ENCODE measurements around the gene OSBPL8. TPM values are rescaled to one million over a fixed set of nuclear protein-coding genes. Genes with fewer than 3 reads are reported as not detected.

OSBPL8 gene
- total and polyA plus RNA-seq, 2 experiments from 2014 or later, result 78.0 to 124 TPM

- TF ChIP-seq STAT1 (IDR thresholded peaks at IDR 0.05; ENCODE audit: unreplicated experiment) (no peak), EZH2phosphoT487 (IDR thresholded peaks at IDR 0.05; ENCODE audit: unreplicated experiment) (no peak), JUNB (IDR thresholded peaks at IDR 0.05; ENCODE audit: unreplicated experiment) (no peak), ZNF114 (CRISPR knock-in tag; IDR thresholded peaks at IDR 0.05) (no peak), CTCF (conservative IDR thresholded peaks at IDR 0.05; ENCODE audit: low read depth in 2 of 2) (no peak), ZNF331 (CRISPR knock-in tag; IDR thresholded peaks at IDR 0.05; ENCODE audit: low read depth) (no peak), EZH2 (IDR thresholded peaks at IDR 0.05; ENCODE audit: low read depth, unreplicated experiment) (no peak), POLR2AphosphoS5 (IDR thresholded peaks at IDR 0.05; ENCODE audit: low read depth) (no peak), REST (IDR thresholded peaks at IDR 0.05; ENCODE audit: unreplicated experiment) (no peak), ETS1 (IDR thresholded peaks at IDR 0.05) (no peak)
Observed at GRCh38 chr12:76422543-76423438, 136.8 kb downstream of the OSBPL8 start (continued).

- Mint-ChIP-seq H3K36me3 (ENCODE audit: low read depth) (peaks cover 15% of the 10 kb centered on the region; the same call in 2 of the 3 replicates), H3K27ac (peak overlapping the region; percentile 45; the same call in 1 of the 2 replicates), H3K9me3 (peaks cover 9% of the 10 kb centered on the region; the same call in 1 of the 3 replicates), H3K27me3 (ENCODE audit: insufficient read depth, low read depth, poor library complexity) (no peaks in the 10 kb centered on the region), H3K4me3 (no peak overlapping the region), H3K4me1 (peaks cover 10% of the 10 kb centered on the region; the same call in 2 of the 3 replicates)
- Histone ChIP-seq H3K4me3 (no peak overlapping the region), H3K27me3 (ENCODE audit: insufficient read depth) (no peaks in the 10 kb centered on the region), H3K27ac (ENCODE audit: low read depth) (0 out of 2 replicates have a peak overlapping the region, but pooled peaks have one; percentile 5), H4K20me1 (replicated peaks; ENCODE audit: insufficient read depth) (no peaks in the 10 kb centered on the region), H3K36me3 (ENCODE audit: insufficient read depth) (no peaks in the 10 kb centered on the region), H3K4me2 (no peak overlapping the region), H3K79me2 (replicated peaks; ENCODE audit: insufficient read depth) (peaks cover 39% of the 10 kb centered on the region), H2AFZ (no peak overlapping the region), H3F3A (replicated peaks; ENCODE audit: low read depth) (no peaks in the 10 kb centered on the region), H3K9me2 (ENCODE audit: insufficient read depth) (no peaks in the 10 kb centered on the region), H3K4me1 (ENCODE audit: insufficient read depth) (peaks cover 8% of the 10 kb centered on the region; the same call in 1 of the 2 replicates)
- ATAC-seq, result no peak
- DNase-seq (ENCODE audit: low spot score), result no peak
- TF ChIP-seq EZH2phosphoT487 (IDR thresholded peaks at IDR 0.05; ENCODE audit: unreplicated experiment) (no peak), EZH2 (IDR thresholded peaks at IDR 0.05; ENCODE audit: low read depth, unreplicated experiment) (no peak), POLR2AphosphoS5 (IDR thresholded peaks at IDR 0.05; ENCODE audit: low read depth) (no peak), NANOG (IDR thresholded peaks at IDR 0.05; ENCODE audit: borderline replicate concordance) (no peak), STAT1 (IDR thresholded peaks at IDR 0.05; ENCODE audit: unreplicated experiment) (no peak), ETS1 (IDR thresholded peaks at IDR 0.05) (no peak), ZNF114 (CRISPR knock-in tag; IDR thresholded peaks at IDR 0.05) (no peak), JUNB (IDR thresholded peaks at IDR 0.05; ENCODE audit: unreplicated experiment) (no peak), REST (IDR thresholded peaks at IDR 0.05; ENCODE audit: unreplicated experiment) (no peak)
Observed at GRCh38 chr12:76422154-76422542, 137.4 kb downstream of the OSBPL8 start.

Measured in GM23338 (cell line).